NCI-H82 (cell line): ENCODE results near the gene ODF4.
"Not testable (repeated sequence)": the region's sequence is repeated elsewhere in the genome, so short reads cannot be mapped to it uniquely, and the experiment has no call there.

Source experiments
- DNase-seq: peaks from one replicate; lab custom pipeline; 2025; lab: John Stamatoyannopoulos, UW

Gene ODF4

GRCh38 chr17:8326511-8327302 is 12.9 kb upstream of the ODF4 start:
- no peak for DNase-seq

GRCh38 chr17:8327303-8327649 is 12.4 kb upstream of the ODF4 start:
- no peak for DNase-seq

GRCh38 chr17:8332128-8332527 is 7.5 kb upstream of the ODF4 start:
- no peak for DNase-seq

- peak; percentile 65 for DNase-seq
Measured at GRCh38 chr17:8332688-8333087, 7.0 kb upstream of the ODF4 start.

GRCh38 chr17:8333281-8333680 is 6.4 kb upstream of the ODF4 start:
- DNase-seq = no peak

- peak; percentile 77 for DNase-seq
Measured at GRCh38 chr17:8337802-8338752, 1.6 kb upstream of the ODF4 start.

- DNase-seq = peak; percentile 77
Measured at GRCh38 chr17:8338753-8339140, 893 bp upstream of the ODF4 start.

- no peak for DNase-seq
Measured at GRCh38 chr17:8341456-8341855, 1.8 kb downstream of the ODF4 start.

- no peak for DNase-seq
Measured at GRCh38 chr17:8345052-8345690, 5.5 kb downstream of the ODF4 start.

GRCh38 chr17:8345951-8346665 is 6.5 kb downstream of the ODF4 start:
- DNase-seq = no peak

- not testable (repeated sequence) for DNase-seq
Measured at GRCh38 chr17:8347001-8347400, 7.4 kb downstream of the ODF4 start.

- no peak for DNase-seq
Measured at GRCh38 chr17:8350339-8350738, 10.7 kb downstream of the ODF4 start.

GRCh38 chr17:8353736-8354135 is 14.1 kb downstream of the ODF4 start:
- peak; percentile 49 for DNase-seq

- no peak for DNase-seq
Measured at GRCh38 chr17:8354236-8354635, 14.6 kb downstream of the ODF4 start.

GRCh38 chr17:8357910-8358309 is 18.3 kb downstream of the ODF4 start:
- DNase-seq = no peak

GRCh38 chr17:8359769-8360168 is 20.1 kb downstream of the ODF4 start:
- peak; percentile 83 for DNase-seq

- no peak for DNase-seq
Measured at GRCh38 chr17:8360260-8360659, 20.6 kb downstream of the ODF4 start.

- no peak for DNase-seq
Measured at GRCh38 chr17:8360751-8361150, 21.1 kb downstream of the ODF4 start.

GRCh38 chr17:8362651-8363332 is 23.2 kb downstream of the ODF4 start:
- no peak for DNase-seq

GRCh38 chr17:8365143-8365542 is 25.5 kb downstream of the ODF4 start:
- no peak for DNase-seq

- DNase-seq = no peak
Measured at GRCh38 chr17:8366231-8366630, 26.6 kb downstream of the ODF4 start.
